ENCODE results near the gene ACOT12.

DNA sequence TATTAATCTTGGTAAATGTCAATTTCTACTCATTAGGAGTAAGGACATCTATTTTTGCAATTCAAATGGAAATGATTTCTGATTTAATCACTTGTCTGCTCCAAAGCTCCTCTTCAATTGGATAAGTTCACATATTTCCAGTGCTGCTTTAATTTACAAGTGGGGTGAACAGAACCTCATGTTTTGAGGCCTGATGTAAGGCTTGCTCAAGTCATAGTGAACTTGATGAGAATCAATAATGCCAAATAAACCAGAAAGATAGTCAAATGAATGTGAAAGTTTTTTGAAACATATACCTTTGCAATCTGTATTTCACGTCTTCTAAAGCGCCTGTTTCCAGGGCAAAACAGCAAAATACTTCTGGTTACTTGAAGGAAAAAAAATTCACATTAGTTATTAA lies 15.4 kb upstream of the ACOT12 start:
- TF ChIP-seq EZH2 (IDR thresholded peaks at IDR 0.05; ENCODE audit: low read length, missing control alignments), result no peak
- TF ChIP-seq, protein P1, sequence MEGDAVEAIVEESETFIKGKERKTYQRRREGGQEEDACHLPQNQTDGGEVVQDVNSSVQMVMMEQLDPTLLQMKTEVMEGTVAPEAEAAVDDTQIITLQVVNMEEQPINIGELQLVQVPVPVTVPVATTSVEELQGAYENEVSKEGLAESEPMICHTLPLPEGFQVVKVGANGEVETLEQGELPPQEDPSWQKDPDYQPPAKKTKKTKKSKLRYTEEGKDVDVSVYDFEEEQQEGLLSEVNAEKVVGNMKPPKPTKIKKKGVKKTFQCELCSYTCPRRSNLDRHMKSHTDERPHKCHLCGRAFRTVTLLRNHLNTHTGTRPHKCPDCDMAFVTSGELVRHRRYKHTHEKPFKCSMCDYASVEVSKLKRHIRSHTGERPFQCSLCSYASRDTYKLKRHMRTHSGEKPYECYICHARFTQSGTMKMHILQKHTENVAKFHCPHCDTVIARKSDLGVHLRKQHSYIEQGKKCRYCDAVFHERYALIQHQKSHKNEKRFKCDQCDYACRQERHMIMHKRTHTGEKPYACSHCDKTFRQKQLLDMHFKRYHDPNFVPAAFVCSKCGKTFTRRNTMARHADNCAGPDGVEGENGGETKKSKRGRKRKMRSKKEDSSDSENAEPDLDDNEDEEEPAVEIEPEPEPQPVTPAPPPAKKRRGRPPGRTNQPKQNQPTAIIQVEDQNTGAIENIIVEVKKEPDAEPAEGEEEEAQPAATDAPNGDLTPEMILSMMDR (conservative IDR thresholded peaks at IDR 0.05 in 1 of 2, IDR thresholded peaks at IDR 0.05 in 1 of 2; ENCODE audit: low read depth in 1 of 2, low read length in 2 of 2), result no peak

All from fibroblast of lung (primary cell).